ENCODE measurements around the gene CTPS2.

DNA sequence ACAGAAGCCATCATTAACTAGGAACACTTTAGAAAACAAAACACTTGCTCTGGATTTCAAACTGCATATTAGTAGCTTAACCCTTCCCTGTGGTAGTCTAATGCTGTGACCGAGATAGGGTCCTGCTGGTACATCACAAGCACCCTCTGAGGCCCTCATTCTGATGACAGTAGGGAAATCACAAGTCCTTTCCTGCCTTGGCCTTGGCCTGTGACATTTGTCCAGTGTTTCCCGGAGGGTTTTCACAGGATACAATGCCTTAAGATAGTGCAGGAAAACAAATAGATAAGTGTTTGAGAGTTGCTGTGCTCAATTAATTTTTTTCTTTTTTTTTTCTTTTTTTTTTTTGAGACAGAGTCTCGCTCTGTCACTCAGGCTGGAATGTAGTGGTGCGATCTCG, 36.0 kb upstream of the CTPS2 start:
- TF ChIP-seq, protein P1, sequence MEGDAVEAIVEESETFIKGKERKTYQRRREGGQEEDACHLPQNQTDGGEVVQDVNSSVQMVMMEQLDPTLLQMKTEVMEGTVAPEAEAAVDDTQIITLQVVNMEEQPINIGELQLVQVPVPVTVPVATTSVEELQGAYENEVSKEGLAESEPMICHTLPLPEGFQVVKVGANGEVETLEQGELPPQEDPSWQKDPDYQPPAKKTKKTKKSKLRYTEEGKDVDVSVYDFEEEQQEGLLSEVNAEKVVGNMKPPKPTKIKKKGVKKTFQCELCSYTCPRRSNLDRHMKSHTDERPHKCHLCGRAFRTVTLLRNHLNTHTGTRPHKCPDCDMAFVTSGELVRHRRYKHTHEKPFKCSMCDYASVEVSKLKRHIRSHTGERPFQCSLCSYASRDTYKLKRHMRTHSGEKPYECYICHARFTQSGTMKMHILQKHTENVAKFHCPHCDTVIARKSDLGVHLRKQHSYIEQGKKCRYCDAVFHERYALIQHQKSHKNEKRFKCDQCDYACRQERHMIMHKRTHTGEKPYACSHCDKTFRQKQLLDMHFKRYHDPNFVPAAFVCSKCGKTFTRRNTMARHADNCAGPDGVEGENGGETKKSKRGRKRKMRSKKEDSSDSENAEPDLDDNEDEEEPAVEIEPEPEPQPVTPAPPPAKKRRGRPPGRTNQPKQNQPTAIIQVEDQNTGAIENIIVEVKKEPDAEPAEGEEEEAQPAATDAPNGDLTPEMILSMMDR (IDR thresholded peaks at IDR 0.05), result no peak
- no peak for TF ChIP-seq POLR2A (IDR thresholded peaks at IDR 0.05)
